ENCODE results near the gene MIER3. TPM values are rescaled to one million over a fixed set of nuclear protein-coding genes. Genes with fewer than 3 reads are reported as not detected.
"Not testable (repeated sequence)": the region's sequence is repeated elsewhere in the genome, so short reads cannot be mapped to it uniquely, and the experiment has no call there.

MIER3 gene, protein sequence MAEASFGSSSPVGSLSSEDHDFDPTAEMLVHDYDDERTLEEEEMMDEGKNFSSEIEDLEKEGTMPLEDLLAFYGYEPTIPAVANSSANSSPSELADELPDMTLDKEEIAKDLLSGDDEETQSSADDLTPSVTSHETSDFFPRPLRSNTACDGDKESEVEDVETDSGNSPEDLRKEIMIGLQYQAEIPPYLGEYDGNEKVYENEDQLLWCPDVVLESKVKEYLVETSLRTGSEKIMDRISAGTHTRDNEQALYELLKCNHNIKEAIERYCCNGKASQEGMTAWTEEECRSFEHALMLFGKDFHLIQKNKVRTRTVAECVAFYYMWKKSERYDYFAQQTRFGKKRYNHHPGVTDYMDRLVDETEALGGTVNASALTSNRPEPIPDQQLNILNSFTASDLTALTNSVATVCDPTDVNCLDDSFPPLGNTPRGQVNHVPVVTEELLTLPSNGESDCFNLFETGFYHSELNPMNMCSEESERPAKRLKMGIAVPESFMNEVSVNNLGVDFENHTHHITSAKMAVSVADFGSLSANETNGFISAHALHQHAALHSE
- 10 to 100 TPM; 20.9 to 21.0 TPM for total RNA-seq
- long read RNA-seq, donor 1, partial matches to known transcripts, result 1 of 3 reads
- long read RNA-seq, donor 1, other reads (novel, unspliced or antisense), result 2 of 3 reads
- long read RNA-seq, donor 2, result 0 reads

DNA sequence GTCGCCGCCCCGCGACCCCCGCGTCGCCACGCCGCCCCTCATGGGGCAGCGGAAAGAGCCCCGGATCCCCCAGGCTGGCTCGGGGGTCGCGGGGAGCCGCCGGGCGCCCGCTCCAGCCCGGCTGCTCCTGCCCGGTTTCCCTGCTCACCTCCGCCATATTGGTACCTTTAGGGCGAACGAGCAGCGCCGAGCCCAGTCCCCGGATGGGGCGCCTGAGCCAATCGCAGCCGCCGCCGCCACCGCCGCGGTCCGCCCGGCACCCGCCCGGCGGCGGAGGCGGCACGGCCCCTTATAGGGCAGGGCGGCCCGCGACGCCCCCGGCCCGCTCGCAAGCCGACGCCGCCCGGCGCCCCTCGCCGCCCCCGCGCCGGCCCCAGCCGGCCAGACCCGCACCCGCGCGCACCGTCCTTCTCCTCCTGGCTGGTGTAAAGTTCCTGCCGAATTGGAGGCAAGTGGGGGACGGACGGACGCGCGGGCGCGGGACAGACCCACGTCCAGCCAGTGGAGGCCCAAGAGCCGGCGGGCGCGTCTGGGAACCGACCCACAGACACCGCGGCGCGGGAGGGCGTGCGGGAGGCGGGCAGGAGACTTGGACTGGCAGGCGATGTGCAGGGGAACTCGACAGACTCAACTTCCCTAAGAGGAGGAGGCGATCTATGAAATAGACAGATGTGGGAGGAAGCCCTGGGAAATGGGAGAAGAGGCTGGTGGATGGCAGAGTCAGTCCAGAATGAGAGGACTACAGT is at the start of gene MIER3:
MIER3 (minus strand) TSS at position 178 of the 746 bp plus-strand sequence; CDS start at position 157, 21 bp downstream.
- intact Hi-C loops (cut with DNase I), result no loop called here

DNA sequence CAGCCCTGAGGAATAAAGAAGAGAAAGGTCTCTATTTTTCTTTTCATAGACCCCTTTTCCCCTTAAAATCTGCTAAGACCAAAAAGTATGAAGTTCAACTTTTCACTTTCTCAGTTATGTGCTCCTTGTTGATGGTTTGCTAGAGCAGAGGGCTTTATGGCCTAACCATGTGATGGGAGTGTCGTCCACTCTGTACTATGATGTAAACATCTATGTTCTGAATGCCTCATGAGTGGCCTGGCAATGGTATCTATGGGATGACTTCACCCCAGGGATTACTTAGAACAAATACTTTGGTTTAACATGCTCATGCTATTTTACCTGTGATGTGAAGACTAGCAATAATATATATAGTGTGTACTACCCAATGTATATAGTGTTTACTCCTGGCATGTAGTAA is 43.7 kb upstream of the MIER3 start:
- no peak for DNase-seq (ENCODE audit: low spot score)
- intact Hi-C loops (cut with DNase I), result no loop called here

More for the DNA sequence above, at the start of gene MIER3:
- DNase-seq (ENCODE audit: low spot score), result peak; percentile 94

DNA sequence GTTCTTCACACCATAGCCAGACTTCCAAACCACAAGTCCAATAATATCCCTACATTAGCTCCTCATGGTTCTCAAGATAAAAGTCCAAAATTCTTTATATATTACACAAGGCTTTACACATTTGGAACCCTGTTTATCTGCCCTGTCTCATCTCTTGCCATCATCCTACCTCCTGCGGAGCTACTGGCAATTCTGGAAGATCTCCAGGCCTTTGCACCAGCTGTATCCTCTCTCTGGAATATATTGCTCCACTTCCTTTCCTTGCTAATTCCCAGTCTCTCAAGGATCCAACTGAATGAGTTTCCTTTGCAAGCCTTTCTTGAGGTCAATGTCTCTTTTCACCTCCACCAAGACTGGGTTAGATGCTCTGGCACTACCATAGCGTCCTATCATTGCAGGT is 41.3 kb upstream of the MIER3 start:
- intact Hi-C loops (cut with DNase I), result no loop called here

DNA sequence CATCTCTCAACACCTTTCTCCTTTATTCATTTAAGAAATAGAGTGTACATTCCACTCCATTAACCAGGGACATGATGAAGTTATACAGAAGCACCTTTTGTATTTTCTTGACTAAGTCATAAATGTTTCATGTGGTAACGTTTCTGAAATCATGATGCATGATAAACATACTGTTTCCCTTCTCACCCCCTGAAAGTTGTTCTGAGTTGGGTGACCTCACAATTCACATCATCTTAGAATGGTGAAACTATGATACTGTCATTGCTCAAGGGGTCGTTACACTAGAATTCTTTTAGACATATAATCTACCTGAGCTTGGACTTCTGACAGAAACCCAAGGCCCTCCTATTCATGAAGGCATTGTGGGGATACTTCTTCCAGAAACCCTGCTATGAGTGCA is 37.8 kb upstream of the MIER3 start:
- intact Hi-C loops (cut with DNase I), result no loop called here
- DNase-seq (ENCODE audit: low spot score), result no peak

More for the DNA sequence above, 41.3 kb upstream of the MIER3 start:
- DNase-seq (ENCODE audit: low spot score), result no peak

DNA sequence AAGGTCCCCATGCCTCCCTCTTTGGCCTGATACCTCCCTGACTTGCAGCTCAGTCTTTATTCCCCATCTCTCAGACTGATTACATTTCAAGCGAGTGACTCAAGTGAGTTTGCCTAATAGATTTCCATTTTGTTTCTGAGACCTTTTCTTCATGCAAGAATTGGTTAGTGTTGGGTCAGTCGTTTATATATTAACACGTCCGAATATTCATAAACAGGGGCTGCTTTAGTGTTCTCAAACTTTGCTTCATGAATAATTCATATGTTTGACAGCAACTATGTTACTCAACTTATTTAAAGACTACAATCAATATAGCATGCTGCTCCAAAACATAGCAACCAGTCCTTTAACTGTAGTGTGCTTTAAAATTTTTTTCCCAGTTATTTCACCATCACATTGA is 36.6 kb upstream of the MIER3 start:
- DNase-seq (ENCODE audit: low spot score), result no peak
- intact Hi-C loops (cut with DNase I), result no loop called here

DNA sequence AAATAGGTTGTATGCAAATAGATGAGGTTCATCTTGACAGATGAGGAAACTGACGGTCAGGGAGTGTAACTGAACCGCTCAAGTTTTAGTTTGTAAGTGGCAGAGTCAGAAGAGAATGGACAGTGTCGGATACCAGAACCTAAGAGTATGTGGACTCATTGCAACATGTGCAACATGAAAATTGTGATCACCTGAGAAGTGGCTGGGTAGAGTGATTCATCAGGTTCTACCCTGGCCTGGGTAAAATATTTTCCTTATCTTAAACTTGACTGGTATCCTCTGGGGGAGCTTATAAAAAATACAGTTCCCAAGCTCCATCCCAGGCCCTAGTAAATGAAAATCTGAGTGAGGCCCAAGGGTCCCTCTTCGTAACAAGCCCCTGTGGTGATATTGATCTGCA is 35.2 kb upstream of the MIER3 start:
- intact Hi-C loops (cut with DNase I), result no loop called here
- no peak for DNase-seq (ENCODE audit: low spot score)

DNA sequence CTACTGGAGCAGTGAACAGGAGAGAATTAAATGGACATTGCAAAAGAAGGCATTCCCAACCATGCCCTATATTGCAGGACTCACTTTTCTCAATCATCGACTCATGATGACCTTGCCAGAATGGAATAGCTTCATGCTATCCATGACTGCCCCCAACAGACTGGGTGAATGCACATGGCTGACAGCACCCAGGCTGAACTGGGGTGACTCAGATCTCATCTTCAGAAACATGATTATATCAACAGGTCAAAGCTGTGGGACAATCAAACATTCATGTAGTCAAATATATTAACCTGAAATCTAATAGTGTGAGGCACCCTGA is 34.7 kb upstream of the MIER3 start:
- no peak for DNase-seq (ENCODE audit: low spot score)
- intact Hi-C loops (cut with DNase I), result no loop called here

DNA sequence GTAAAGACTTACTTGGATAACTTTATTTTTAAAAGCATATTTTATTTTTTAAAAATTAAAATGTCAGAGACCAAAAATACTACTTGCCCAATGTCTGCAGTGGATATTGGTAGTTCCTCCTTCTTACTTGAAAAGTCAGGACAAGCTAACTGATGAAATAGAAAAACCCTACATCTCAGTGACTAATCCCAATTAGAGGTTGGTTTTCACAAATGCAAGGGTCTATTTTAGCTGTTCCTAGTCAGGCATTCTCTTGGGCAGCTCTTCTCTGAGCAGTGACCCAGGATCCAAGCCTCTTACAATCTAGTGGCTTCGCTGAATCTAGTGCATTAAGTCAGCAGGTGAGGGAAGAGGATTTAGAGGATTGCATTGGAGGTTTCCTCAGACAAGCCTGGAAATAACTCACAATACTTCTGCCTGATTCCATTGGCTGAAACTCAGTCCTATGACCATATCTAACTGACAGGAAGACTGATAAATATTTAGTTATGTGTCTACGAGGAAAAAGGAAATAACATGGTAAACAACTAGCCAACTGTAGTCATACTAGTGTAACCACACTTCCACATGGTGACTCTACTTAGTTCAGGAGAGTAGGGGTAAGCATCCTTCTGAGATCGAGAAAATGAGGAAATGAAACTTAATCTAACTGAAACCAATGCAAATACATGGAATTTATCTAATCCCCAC is 34.2 kb upstream of the MIER3 start:
- no peak for DNase-seq (ENCODE audit: low spot score)

DNA sequence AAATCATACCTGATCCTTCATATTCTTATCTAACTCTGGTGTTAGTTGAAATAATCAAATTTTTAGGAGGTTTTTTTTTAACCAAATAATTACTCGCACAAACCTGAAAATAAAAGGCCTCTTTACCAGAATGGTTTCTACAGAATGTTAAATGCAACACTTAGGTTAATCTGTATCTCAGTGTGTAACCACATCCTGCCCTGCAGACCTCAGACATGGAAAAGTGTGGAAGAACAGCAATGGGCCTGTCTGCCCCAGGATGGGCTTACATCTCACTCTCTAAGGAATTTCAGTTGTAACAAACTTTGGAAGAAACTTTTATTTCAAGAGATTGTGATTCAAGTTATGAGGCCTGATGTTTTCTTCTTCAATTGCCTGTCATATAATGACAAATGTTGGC is 32.5 kb upstream of the MIER3 start:
- intact Hi-C loops (cut with DNase I), result no loop called here
- DNase-seq (ENCODE audit: low spot score), result no peak

More for the DNA sequence above, 34.2 kb upstream of the MIER3 start:
- intact Hi-C loops (cut with DNase I), result no loop called here

DNA sequence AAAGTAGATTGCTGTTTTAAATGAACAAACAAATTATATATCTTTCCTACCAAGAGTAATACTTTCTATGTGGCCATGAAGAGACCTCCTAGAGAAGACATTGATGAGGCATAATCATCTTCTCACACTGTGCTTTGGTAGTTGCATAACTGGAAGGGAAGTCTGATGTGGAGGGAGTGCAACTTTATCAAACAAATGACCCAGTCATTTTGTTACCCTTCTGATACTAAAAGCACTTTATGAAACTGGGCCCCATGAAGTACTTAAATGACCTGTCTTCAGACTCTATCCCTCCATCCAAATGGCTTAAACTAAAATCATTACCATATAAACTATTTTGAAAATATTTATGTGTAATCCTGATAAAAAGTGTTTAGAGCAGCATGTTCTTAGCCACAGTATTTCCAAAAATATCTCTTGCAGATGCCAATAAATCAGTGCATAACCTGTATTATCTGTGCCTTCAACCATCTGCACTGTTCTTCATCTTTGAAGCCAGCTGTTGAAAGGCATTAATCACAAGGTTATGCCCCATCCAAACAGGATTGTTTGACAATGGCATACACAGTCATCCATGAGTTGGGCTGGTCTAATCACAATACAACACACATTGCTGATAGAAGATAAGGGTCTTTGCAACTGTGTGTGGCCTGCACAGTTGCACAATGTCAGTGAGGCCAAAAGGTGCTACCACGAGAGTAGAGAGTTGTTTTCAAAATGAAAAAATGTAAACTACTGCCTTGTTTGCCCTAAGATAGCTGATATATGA is 31.9 kb upstream of the MIER3 start:
- intact Hi-C loops (cut with DNase I), result no loop called here
- DNase-seq (ENCODE audit: low spot score), result no peak

DNA sequence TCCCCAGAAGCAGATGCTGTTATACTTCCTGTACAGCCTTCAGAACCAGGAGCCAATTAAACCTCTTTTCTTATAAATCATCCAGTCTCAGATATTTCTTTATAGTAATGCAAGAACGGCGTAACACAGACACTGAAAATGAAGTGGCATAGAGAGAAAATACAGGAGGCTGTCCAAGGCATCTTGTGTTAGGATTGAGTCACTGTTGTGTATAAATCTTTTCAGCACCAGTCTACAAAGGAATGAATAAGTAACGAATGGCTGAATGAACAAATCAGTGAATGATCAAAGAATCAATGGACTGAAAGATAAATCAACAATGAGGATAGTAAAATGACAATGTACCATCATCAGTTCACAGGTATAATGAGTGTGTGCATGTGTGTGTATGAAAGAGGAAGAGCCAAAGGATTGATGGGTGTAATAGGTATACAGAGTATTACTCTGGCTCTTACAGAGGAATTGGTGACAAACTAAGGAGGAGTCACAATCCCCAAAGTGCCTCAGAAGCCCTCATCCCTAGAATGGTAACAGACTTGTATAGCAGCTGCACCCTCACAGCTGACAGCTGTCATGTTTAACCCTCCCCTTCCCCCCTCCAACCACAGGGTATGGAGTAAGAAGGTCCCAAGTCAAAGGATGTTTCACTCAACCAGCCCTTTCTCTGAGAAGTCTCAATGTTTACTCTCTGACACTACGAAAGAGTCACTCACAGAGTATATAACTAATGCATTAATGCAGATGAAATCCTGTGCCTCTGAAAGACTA is 29.8 kb upstream of the MIER3 start:
- DNase-seq (ENCODE audit: low spot score), result no peak
- intact Hi-C loops (cut with DNase I), result no loop called here

DNA sequence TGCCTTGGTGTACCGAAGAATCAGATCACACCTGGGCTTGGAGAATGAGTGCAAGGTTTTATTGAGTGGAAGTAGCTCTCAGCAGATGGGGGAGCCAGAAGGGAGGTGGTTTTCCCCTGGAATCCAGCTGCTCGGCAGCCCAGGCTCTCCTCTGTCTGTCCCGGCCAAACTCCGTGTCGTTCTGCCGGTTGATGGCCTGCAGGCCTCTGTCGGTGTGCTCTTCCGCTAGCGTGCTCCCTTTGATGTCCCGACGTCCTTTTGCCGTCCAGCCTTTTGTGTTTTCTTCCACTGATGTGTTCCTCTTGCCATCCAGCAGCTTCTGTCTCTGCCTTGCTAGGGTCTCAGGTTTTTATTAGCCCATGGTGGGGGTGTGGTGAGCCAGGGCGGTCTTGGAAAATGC is 28.0 kb upstream of the MIER3 start:
- no peak for DNase-seq (ENCODE audit: low spot score)
- intact Hi-C loops (cut with DNase I), result no loop called here

DNA sequence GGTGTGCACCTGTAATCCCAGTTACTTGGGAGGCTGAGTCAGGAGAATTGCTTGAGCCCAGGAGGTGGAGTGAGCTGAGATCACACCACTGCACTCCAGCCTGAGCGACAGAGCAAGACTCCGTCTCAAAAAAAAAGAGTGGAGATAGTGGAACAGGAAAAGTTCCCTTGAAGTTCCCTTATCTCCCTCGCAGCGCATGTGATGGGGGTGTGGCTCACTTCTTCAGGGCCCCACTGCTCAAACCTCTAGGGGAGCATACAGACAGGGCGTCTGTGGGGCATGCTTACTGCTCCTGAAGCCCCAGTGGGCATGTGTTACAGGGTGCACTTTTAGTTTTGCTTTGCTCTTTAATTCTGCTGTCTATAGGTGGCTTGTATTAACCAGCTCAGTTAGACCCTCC is 27.6 kb upstream of the MIER3 start:
- intact Hi-C loops (cut with DNase I), result not testable (repeated sequence)

DNA sequence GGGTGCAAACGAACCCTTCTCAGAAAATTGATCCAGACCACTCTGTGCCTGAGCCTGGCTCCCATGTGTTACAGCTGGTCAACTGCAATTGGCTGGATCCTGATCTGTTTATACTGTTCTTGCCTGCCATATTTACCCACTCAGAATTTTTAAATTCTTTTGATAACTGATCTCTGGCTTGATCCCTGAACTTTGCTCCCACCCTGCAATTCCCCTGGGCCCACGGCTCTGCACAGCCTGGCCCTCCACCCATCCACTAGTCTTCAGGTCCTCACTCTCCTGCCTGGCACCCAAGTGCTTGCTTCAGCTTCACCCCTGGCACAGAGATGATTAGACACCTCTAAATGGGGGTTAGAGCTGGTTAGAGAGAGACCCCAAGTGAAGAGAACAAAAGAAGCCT is 25.9 kb upstream of the MIER3 start:
- intact Hi-C loops (cut with DNase I), result no loop called here

More for the DNA sequence above, 27.6 kb upstream of the MIER3 start:
- not testable (repeated sequence) for DNase-seq (ENCODE audit: low spot score)

DNA sequence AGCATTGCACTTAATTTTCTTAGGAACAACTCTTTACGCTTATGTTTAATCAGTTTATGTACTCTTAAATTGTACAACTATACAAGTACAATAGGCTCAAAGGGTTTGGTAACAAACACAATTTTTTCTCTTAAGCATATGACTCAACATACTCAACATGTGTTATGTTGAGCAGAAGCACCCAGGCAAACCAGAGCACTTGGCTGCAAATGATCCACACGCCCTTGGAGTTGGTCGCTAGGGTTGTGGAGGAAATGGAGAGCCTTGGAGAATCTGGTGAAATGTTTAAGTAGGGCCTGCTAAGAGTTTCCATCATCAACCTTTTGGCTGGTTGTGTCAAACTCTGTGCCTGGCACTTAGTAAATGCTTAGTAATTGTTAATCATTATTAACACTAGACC is 25.1 kb upstream of the MIER3 start:
- DNase-seq (ENCODE audit: low spot score), result no peak
- intact Hi-C loops (cut with DNase I), result no loop called here

More for the DNA sequence above, 25.9 kb upstream of the MIER3 start:
- no peak for DNase-seq (ENCODE audit: low spot score)

DNA sequence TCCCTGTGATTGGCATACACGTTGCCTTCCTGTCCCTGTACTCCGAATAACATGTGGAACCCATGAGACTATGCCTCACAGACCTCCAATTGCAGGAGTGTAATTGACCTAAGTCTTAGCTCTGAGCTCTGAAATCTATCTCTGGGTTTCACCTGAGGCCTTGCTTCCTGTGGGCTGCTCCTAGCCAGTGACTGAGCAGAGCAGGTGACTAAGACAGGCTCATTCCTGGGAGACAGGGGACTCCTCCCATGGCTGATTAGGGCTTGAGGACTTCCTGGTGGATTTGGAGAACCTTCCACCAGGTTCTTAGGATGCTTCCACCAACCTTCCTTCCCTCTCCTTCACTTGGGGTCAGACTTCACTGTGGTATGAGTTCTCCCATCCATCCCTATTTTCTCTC is 22.3 kb upstream of the MIER3 start:
- DNase-seq (ENCODE audit: low spot score), result no peak
- intact Hi-C loops (cut with DNase I), result no loop called here

DNA sequence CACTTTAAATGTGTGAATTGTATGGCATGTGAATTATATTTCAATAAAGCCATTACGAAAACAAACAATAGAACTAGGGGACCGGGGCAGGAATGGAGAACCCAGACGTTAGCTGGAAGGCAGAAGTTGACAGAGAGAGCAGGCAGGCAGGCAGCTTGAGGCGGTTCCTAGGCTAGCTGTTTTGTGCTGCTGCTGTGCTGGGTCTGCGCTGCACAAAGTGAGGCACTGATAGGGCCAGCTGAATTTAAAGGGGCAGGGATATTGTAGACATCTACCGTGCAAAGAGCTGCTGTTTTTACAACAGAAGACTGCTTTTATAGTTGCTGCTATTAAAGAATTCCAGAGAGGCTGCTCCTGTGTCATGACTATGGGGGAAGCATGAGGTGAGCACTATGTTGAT is 21.6 kb upstream of the MIER3 start:
- DNase-seq (ENCODE audit: low spot score), result no peak
- intact Hi-C loops (cut with DNase I), result no loop called here

DNA sequence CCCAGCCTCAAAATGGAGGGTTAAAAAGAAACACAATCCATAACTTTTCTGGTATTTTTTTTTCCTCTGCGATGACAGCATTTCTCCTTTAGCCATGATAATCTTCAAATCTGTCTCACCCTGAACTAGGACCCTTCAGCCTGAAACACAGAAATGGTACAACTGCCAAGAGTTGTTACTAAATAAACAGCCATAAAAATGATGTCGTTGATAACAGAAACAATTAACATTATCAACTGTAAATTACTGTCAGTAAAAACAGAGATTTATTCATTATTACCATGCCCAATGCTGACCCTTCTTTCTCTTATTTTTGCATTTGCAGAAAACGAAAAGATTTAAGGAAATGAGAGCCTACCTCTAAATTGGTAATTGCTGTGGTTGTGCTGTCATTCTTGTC is 19.4 kb upstream of the MIER3 start:
- no peak for DNase-seq (ENCODE audit: low spot score)
- intact Hi-C loops (cut with DNase I), result no loop called here

All from posterior vena cava (tissue), 2 donors.